Tibial artery (tissue), 4 donors: ENCODE results near the gene C10orf105.

Source experiments
- DNase-seq, 2 donors: peaks; one replicate each; pipeline ENCODE4 v3.0.0-alpha.2; 2019
- H3K27ac ChIP-seq, 2 donors: fragments of 200-600 bp; sonication (generic) in 1 of 2; 1 replicate in 1 of 2; 2 replicates in 1 of 2; pipeline ENCODE4 v1.5.1; 2018 to 2019; ENCODE audit warnings: mild to moderate bottlenecking in 1 of 2
- H3K27me3 ChIP-seq, 2 donors: fragments of 200-600 bp; sonication (generic) in 1 of 2; one replicate each; pipeline versions ENCODE4 v1.5.1 to v1.6.0; 2016 to 2019
- H3K36me3 ChIP-seq, 3 donors: fragments of 200-600 bp; sonication (generic) in 2 of 3; one replicate each; pipeline ENCODE4 v1.5.1; 2016 to 2019; ENCODE audit warnings: mild to moderate bottlenecking in 2 of 3
- H3K4me1 ChIP-seq, 4 donors: fragments of 200-600 bp; sonication (generic) in 2 of 4; 1 replicate in 3 of 4; 2 replicates in 1 of 4; pipeline ENCODE4 v1.5.1; 2016 to 2019
- H3K4me3 ChIP-seq, 2 donors: fragments of 200-600 bp; sonication (generic) in 1 of 2; 1 replicate in 1 of 2; 2 replicates in 1 of 2; pipeline ENCODE4 v1.5.1; 2018 to 2019; ENCODE audit warnings: mild to moderate bottlenecking in 2 of 2
- H3K9me3 ChIP-seq, 3 donors: fragments of 200-600 bp; sonication (generic) in 1 of 3; one replicate each; pipeline ENCODE4 v1.5.1; 2016 to 2019
- CTCF ChIP-seq, 2 experiments: fragments of 200-600 bp in 1 of 2; fragments of 450-650 bp in 1 of 2; IDR thresholded peaks; one replicate each; pipeline ENCODE4 v1.5.1; 2017 to 2019; ENCODE audit warnings: antibody characterized with exemption in 2 of 2, mild to moderate bottlenecking in 1 of 2, moderate library complexity in 1 of 2
- intact Hi-C: fragments of 100-400 bp; cut with DNase I; formaldehyde crosslinking; loops from one replicate; pipeline ENCODE4 v1.15.0; 2023; ENCODE audit warnings: low total_unique reads

C10orf105 gene

DNA sequence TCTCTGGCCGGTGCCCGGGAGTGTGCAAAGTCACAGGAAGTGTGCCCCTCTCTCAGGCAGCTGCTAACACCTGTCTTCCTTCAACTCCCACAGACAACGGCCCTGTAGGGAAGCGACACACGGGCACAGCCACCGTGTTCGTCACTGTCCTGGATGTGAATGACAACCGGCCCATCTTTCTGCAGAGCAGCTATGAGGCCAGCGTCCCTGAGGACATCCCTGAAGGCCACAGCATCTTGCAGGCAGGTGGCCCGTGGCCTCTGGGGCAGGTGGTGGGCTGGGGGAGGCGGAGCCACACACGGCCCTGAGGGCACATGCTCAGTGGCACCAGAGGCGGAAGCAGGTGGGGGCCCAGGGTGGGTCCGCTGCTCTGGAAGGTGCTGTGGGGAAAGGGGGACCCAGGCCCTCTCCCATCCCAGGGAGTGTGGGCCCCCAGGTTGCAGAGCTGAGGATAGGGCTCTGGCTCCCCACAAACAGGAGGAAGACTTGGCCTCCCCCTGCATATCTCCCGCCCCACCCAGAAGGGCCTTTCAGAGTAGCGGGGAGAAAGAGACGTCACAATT is 6.9 kb downstream of the C10orf105 start:
- H3K4me3 ChIP-seq = no peak overlapping the region
- DNase-seq = no peak
- peaks cover 3 to 50% (median 42%) of the 10 kb centered on the region in 4 donors for H3K4me1 ChIP-seq
- TF ChIP-seq CTCF (IDR thresholded peaks at IDR 0.05) = no peak
- peak overlapping the region; percentile 88 to 91 for H3K27ac ChIP-seq
- no peaks in the 10 kb centered on the region for H3K9me3 ChIP-seq
- no peaks in the 10 kb centered on the region for H3K27me3 ChIP-seq
- H3K36me3 ChIP-seq = no peaks in the 10 kb centered on the region
- intact Hi-C loops = no loop called here

DNA sequence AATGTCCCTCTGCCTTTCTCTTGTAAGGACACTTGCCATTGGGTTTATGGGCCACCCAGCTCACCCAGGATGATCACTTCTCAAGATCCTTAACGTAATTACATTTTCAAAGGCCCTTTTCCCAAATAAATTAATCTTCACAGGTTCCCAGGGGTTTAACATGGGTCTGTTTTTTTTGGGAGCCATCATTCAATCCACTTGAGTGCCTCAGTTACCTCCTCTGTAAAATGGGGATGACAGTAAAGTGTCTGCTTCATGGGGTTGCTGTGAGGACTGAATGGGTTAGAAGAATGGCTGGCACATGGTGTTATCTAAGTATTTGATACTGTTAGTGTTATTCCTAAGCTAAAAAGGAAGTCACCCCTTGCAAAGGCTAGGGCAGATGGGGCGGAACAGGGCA is 7.4 kb downstream of the C10orf105 start:
- intact Hi-C loops = no loop called here
- Histone ChIP-seq H3K4me1 (peaks cover under 1 to 45% (median 37%) of the 10 kb centered on the region in 4 donors), H3K4me3 (no peak overlapping the region), H3K9me3 (no peaks in the 10 kb centered on the region), H3K27me3 (no peaks in the 10 kb centered on the region), H3K27ac (peak overlapping the region; percentile 88 to 91), H3K36me3 (no peaks in the 10 kb centered on the region)
- TF ChIP-seq CTCF (IDR thresholded peaks at IDR 0.05) = no peak
- DNase-seq = no peak

DNA sequence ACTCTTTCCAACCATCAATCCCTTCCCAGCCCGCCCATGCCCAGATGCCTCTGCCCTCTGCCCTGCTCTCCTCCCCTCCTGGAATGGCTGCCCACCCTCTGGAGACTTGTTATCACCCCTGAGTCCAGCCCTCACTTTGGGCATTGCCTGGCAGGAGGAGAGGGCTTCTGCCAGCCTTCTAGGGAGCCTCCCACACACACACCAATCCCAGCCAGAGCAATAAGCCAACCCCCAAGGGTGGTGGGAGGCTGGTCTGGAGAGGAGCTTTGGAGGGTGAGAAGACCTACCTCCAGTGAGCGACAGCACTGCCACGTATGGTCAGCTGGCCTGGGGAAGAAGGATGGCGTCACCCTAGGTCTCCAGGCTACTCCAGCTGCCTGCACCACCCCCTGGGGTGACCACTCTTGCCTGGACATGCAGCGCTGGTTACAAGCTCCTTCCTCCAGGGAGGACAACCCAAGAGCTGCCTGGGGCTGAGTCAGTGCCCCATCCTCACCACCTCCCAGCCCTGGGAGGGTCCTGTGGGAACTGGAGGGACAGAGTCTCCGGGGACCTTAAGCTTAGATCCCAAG is 8.4 kb downstream of the C10orf105 start:
- intact Hi-C loops = no loop called here
- Histone ChIP-seq H3K27me3 (no peaks in the 10 kb centered on the region), H3K36me3 (no peaks in the 10 kb centered on the region), H3K4me3 (no peak overlapping the region), H3K27ac (no peak overlapping the region), H3K4me1 (peaks cover 0 to 36% (median 34%) of the 10 kb centered on the region in 4 donors), H3K9me3 (no peaks in the 10 kb centered on the region)
- no peak for TF ChIP-seq CTCF (IDR thresholded peaks at IDR 0.05)
- no peak for DNase-seq

GRCh38 chr10:71710519-71710918 is 9.1 kb downstream of the C10orf105 start:
- no peak for DNase-seq
- no peak for TF ChIP-seq CTCF (IDR thresholded peaks at IDR 0.05)
- no peaks in the 10 kb centered on the region for H3K27me3 ChIP-seq
- no peaks in the 10 kb centered on the region for H3K9me3 ChIP-seq
- no peak overlapping the region for H3K4me3 ChIP-seq
- no peak overlapping the region for H3K27ac ChIP-seq
- H3K4me1 ChIP-seq = peaks cover 0 to 30% (median 30%) of the 10 kb centered on the region in 4 donors
- H3K36me3 ChIP-seq = no peaks in the 10 kb centered on the region
- intact Hi-C loops = no loop called here

GRCh38 chr10:71708897-71709882 is 10.4 kb downstream of the C10orf105 start:
- Histone ChIP-seq H3K27ac (no peak overlapping the region), H3K27me3 (no peaks in the 10 kb centered on the region), H3K4me1 (peaks cover 0 to 17% (median 17%) of the 10 kb centered on the region in 4 donors), H3K4me3 (no peak overlapping the region), H3K9me3 (no peaks in the 10 kb centered on the region), H3K36me3 (no peaks in the 10 kb centered on the region)
- intact Hi-C loops = loop anchor here (5.0 to 10.0 kb wide), 2 partner anchors 186 to 327 kb away; no protein-coding TSS in a partner anchor
- TF ChIP-seq CTCF (IDR thresholded peaks at IDR 0.05) = no peak
- no peak for DNase-seq
